ENCODE measurements around the gene SEPHS2. TPM values are rescaled to one million over a fixed set of nuclear protein-coding genes. Genes with fewer than 3 reads are reported as not detected.
A peak's percentile ranks its signal among the peaks of the same experiment; 100 is the strongest.

The SEPHS2 gene
- total and polyA plus RNA-seq, 4 donors, result 17.1 to 68.6 (median 46.0) TPM

- DNase-seq, result no peak
- Histone ChIP-seq H3K9me3 (ENCODE audit: control insufficient read depth in 4 of 4, insufficient read depth in 3 of 4, low read length in 3 of 4) (no peaks in the 10 kb centered on the region), H3K4me1 (ENCODE audit: control insufficient read depth in 5 of 5, insufficient read depth in 5 of 5, low read length in 5 of 5) (peaks cover 0 to 10% (median 0%) of the 10 kb centered on the region in 5 donors), H3K4me3 (peak overlapping the region; percentile 50), H3K9ac (ENCODE audit: insufficient read depth in 1 of 2, low read length in 2 of 2) (no peak overlapping the region), H3K36me3 (ENCODE audit: control insufficient read depth in 4 of 4, insufficient read depth in 4 of 4, low read length in 4 of 4) (peaks cover 0 to 10% (median under 1%) of the 10 kb centered on the region in 4 donors), H3K27ac (ENCODE audit: low read depth in 1 of 2, low read length in 1 of 2) (peak overlapping the region; percentile 39 to 91), H3K27me3 (ENCODE audit: control insufficient read depth in 3 of 3, insufficient read depth in 3 of 3, low read length in 2 of 3) (no peaks in the 10 kb centered on the region)
- no peak for ATAC-seq (ENCODE audit: insufficient read depth, low FRiP score)
- WGBS, 2 donors, result 62 to 63% methylated on average over 18 of the region's 18 CpGs
- TF ChIP-seq CTCF (IDR thresholded peaks at IDR 0.05; ENCODE audit: control extremely low read depth, extremely low read depth), result no peak
Observed at GRCh38 chr16:30416624-30417528, 28.8 kb downstream of the SEPHS2 start.

GRCh38 chr16:30416047-30416603 is 29.5 kb downstream of the SEPHS2 start:
- DNase-seq (no peak), ATAC-seq (ENCODE audit: insufficient read depth, low FRiP score) (no peak)
- no peak for TF ChIP-seq CTCF (IDR thresholded peaks at IDR 0.05; ENCODE audit: control extremely low read depth, extremely low read depth)
- Histone ChIP-seq H3K9ac (ENCODE audit: insufficient read depth in 1 of 2, low read length in 2 of 2) (no peak overlapping the region), H3K27me3 (ENCODE audit: control insufficient read depth in 3 of 3, insufficient read depth in 3 of 3, low read length in 2 of 3) (no peaks in the 10 kb centered on the region), H3K4me3 (no peak overlapping the region), H3K9me3 (ENCODE audit: control insufficient read depth in 4 of 4, insufficient read depth in 3 of 4, low read length in 3 of 4) (no peaks in the 10 kb centered on the region), H3K36me3 (ENCODE audit: control insufficient read depth in 4 of 4, insufficient read depth in 4 of 4, low read length in 4 of 4) (peaks cover 3 to 14% (median 5%) of the 10 kb centered on the region in 4 donors), H3K4me1 (ENCODE audit: control insufficient read depth in 5 of 5, insufficient read depth in 5 of 5, low read length in 5 of 5) (peaks cover 0 to 10% (median 0%) of the 10 kb centered on the region in 5 donors), H3K27ac (ENCODE audit: low read depth in 1 of 2, low read length in 1 of 2) (no peak overlapping the region)
- 96 to 99% methylated on average over 4 of the region's 4 CpGs for WGBS, 2 donors

GRCh38 chr16:30414159-30414558 is 31.5 kb downstream of the SEPHS2 start:
- H3K9ac ChIP-seq (ENCODE audit: insufficient read depth in 1 of 2, low read length in 2 of 2), result no peak overlapping the region

More at GRCh38 chr16:30414159-30414558, 31.5 kb downstream of the SEPHS2 start:
- H3K9me3 ChIP-seq (ENCODE audit: control insufficient read depth in 4 of 4, insufficient read depth in 3 of 4, low read length in 3 of 4), result no peaks in the 10 kb centered on the region
- H3K36me3 ChIP-seq (ENCODE audit: control insufficient read depth in 4 of 4, insufficient read depth in 4 of 4, low read length in 4 of 4), result peaks cover 3 to 12% (median 7%) of the 10 kb centered on the region in 4 donors
- H3K4me1 ChIP-seq (ENCODE audit: control insufficient read depth in 5 of 5, insufficient read depth in 5 of 5, low read length in 5 of 5), result peaks cover 0 to 18% (median 0%) of the 10 kb centered on the region in 5 donors
- no peak for ATAC-seq (ENCODE audit: insufficient read depth, low FRiP score)
- no peak overlapping the region for H3K4me3 ChIP-seq
- TF ChIP-seq CTCF (IDR thresholded peaks at IDR 0.05; ENCODE audit: control extremely low read depth, extremely low read depth), result no peak
- WGBS, 2 donors, result 92 to 97% methylated on average over 5 of the region's 5 CpGs
- no peak overlapping the region for H3K27ac ChIP-seq (ENCODE audit: low read depth in 1 of 2, low read length in 1 of 2)
- no peak for DNase-seq
- H3K27me3 ChIP-seq (ENCODE audit: control insufficient read depth in 3 of 3, insufficient read depth in 3 of 3, low read length in 2 of 3), result no peaks in the 10 kb centered on the region
